HEK293 (cell line): ENCODE data around the gene RACK1.

Experiments
- CTCF ChIA-PET: fragments of 350-600 bp; formaldehyde crosslinking; extraction: SDS; loops from one replicate; lab custom pipeline; 2021; ENCODE audit warnings: antibody characterized with exemption; lab: Yijun Ruan, JAX
- POLR2A ChIA-PET: fragments of 300-600 bp; formaldehyde crosslinking; extraction: SDS; loops from one replicate; lab custom pipeline; 2020; ENCODE audit warnings: antibody characterized with exemption, inconsistent platforms; lab: Yijun Ruan, JAX
- H3K27ac ChIP-seq: fragments of 200-500 bp; sonication (Bioruptor generic); 2 replicates; pipeline ENCODE4 v1.5.1; 2014; ENCODE audit warnings: low read depth, low read length, control low read depth, inconsistent platforms; ENCODE audit errors: extremely low read depth
- H3K36me3 ChIP-seq, 2 experiments: fragments of 200-500 bp in 1 of 2; sonication (Bioruptor generic) in 1 of 2; 1 replicate in 1 of 2; 2 replicates in 1 of 2; pipeline ENCODE4 v1.5.1; 2014 to 2017; ENCODE audit warnings: inconsistent platforms in 2 of 2, low read length in 2 of 2; ENCODE audit not compliant: control insufficient read depth in 2 of 2, insufficient read depth in 1 of 2
- H3K4me1 ChIP-seq: fragments of 200-500 bp; sonication (Bioruptor generic); 2 replicates; pipeline ENCODE4 v1.5.1; 2014; ENCODE audit warnings: mild to moderate bottlenecking, low read length, inconsistent platforms; ENCODE audit not compliant: control insufficient read depth, insufficient read depth
- H3K4me3 ChIP-seq: 2 replicates; pipeline ENCODE4 v1.5.1; 2011; ENCODE audit warnings: low read depth, mild to moderate bottlenecking, control low read depth, low read length, moderate library complexity
- H3K9me3 ChIP-seq: fragments of 200-500 bp; sonication (Bioruptor generic); 2 replicates; pipeline ENCODE4 v1.5.1; 2014; ENCODE audit warnings: low read depth, low read length, inconsistent platforms; ENCODE audit not compliant: control insufficient read depth, insufficient read depth
- HOXA7 ChIP-seq: sonication (generic); formaldehyde crosslinking; IDR thresholded peaks from 2 replicates; pipeline ENCODE4 v1.8.1; 2022; ENCODE audit warnings: missing genetic modification reagents, borderline replicate concordance
- IKZF3 ChIP-seq: fragments of 450-650 bp; IDR thresholded peaks from 2 replicates; pipeline ENCODE4 v1.5.0; 2018; ENCODE audit warnings: missing biosample characterization, mild to moderate bottlenecking, missing genetic modification characterization, moderate library complexity
- KLF10 ChIP-seq: fragments of 450-650 bp; IDR thresholded peaks from 2 replicates; pipeline ENCODE4 v1.5.1; 2018; ENCODE audit warnings: missing biosample characterization, mild to moderate bottlenecking, missing genetic modification characterization
- MEIS1 ChIP-seq: sonication (generic); formaldehyde crosslinking; IDR thresholded peaks from 2 replicates; pipeline ENCODE4 v1.8.1; 2022; ENCODE audit warnings: missing genetic modification reagents, mild to moderate bottlenecking, borderline replicate concordance
- SCRT1 ChIP-seq: fragments of 450-650 bp; formaldehyde crosslinking; IDR thresholded peaks from 2 replicates; pipeline ENCODE4 v1.5.1; 2016; ENCODE audit warnings: missing biosample characterization, missing genetic modification characterization, borderline replicate concordance
- ZBTB48 ChIP-seq: fragments of 450-650 bp; formaldehyde crosslinking; IDR thresholded peaks from 2 replicates; pipeline ENCODE4 v1.5.1; 2016; ENCODE audit warnings: missing biosample characterization, missing genetic modification characterization
- ZEB2 ChIP-seq: fragments of 450-650 bp; formaldehyde crosslinking; IDR thresholded peaks from 2 replicates; pipeline ENCODE4 v1.5.1; 2016; ENCODE audit warnings: missing biosample characterization, missing genetic modification characterization
- ZNF202 ChIP-seq: fragments of 450-650 bp; formaldehyde crosslinking; IDR thresholded peaks from 2 replicates; pipeline ENCODE4 v1.5.1; 2016; ENCODE audit warnings: missing biosample characterization, missing genetic modification characterization, borderline replicate concordance
- ZNF501 ChIP-seq: fragments of 450-650 bp; formaldehyde crosslinking; IDR thresholded peaks from 2 replicates; pipeline ENCODE4 v1.5.1; 2016; ENCODE audit warnings: missing biosample characterization, missing genetic modification characterization
- ZNF510 ChIP-seq: fragments of 450-650 bp; formaldehyde crosslinking; IDR thresholded peaks from 2 replicates; pipeline ENCODE4 v1.5.1; 2018; ENCODE audit warnings: mild to moderate bottlenecking, missing genetic modification characterization, missing biosample characterization; ENCODE audit not compliant: insufficient replicate concordance
- ZNF521 ChIP-seq: fragments of 450-650 bp; formaldehyde crosslinking; IDR thresholded peaks from 2 replicates; pipeline ENCODE4 v1.5.1; 2017; ENCODE audit warnings: missing biosample characterization, mild to moderate bottlenecking, missing genetic modification characterization
- ZNF555 ChIP-seq: fragments of 450-650 bp; formaldehyde crosslinking; conservative IDR thresholded peaks from 2 replicates; pipeline ENCODE4 v1.5.1; 2017; ENCODE audit warnings: missing biosample characterization, mild to moderate bottlenecking, missing genetic modification characterization, inconsistent platforms
- ZNF561 ChIP-seq: fragments of 450-650 bp; IDR thresholded peaks from 2 replicates; pipeline ENCODE4 v1.5.1; 2018; ENCODE audit warnings: missing biosample characterization, missing genetic modification characterization, borderline replicate concordance
- ZNF626 ChIP-seq: fragments of 450-650 bp; sonication (Bioruptor Pico); formaldehyde crosslinking; IDR thresholded peaks from 2 replicates; pipeline ENCODE4 v1.5.1; 2018; ENCODE audit warnings: missing biosample characterization, missing genetic modification characterization, inconsistent platforms
- ZNF654 ChIP-seq: fragments of 450-650 bp; formaldehyde crosslinking; IDR thresholded peaks from 2 replicates; pipeline ENCODE4 v1.5.1; 2016; ENCODE audit warnings: low read depth, missing biosample characterization, missing genetic modification characterization
- ZNF664 ChIP-seq: fragments of 450-650 bp; formaldehyde crosslinking; IDR thresholded peaks from 2 replicates; pipeline ENCODE4 v1.5.1; 2016; ENCODE audit warnings: missing biosample characterization, missing genetic modification characterization
- ZNF785 ChIP-seq: fragments of 450-650 bp; formaldehyde crosslinking; IDR thresholded peaks from 2 replicates; pipeline ENCODE4 v1.5.1; 2016; ENCODE audit warnings: missing biosample characterization, missing genetic modification characterization
- ZSCAN16 ChIP-seq: fragments of 450-650 bp; formaldehyde crosslinking; IDR thresholded peaks from 2 replicates; pipeline ENCODE4 v1.5.1; 2016; ENCODE audit warnings: missing biosample characterization, missing genetic modification characterization
- ZSCAN23 ChIP-seq: fragments of 450-650 bp; formaldehyde crosslinking; IDR thresholded peaks from 2 replicates; pipeline ENCODE4 v1.5.1; 2016; ENCODE audit warnings: missing biosample characterization, missing genetic modification characterization
- TF ChIP-seq, protein P1 (sequence below): fragments of 450-650 bp; formaldehyde crosslinking; IDR thresholded peaks from 2 replicates; pipeline ENCODE4 v1.5.1; 2016; ENCODE audit warnings: missing biosample characterization, missing genetic modification characterization
- TF ChIP-seq, protein P2 (sequence below): fragments of 450-650 bp; formaldehyde crosslinking; conservative IDR thresholded peaks from 2 replicates; pipeline ENCODE4 v1.5.1; 2016; ENCODE audit warnings: low read depth, missing biosample characterization, missing genetic modification characterization
- TF ChIP-seq, protein P3 (sequence below): fragments of 450-650 bp; formaldehyde crosslinking; IDR thresholded peaks from 2 replicates; pipeline ENCODE4 v1.5.1; 2016; ENCODE audit warnings: missing biosample characterization, missing genetic modification characterization
- TF ChIP-seq, protein P4 (sequence below): fragments of 450-650 bp; formaldehyde crosslinking; IDR thresholded peaks from 2 replicates; pipeline ENCODE4 v1.5.1; 2017; ENCODE audit warnings: missing biosample characterization, missing genetic modification characterization
- TF ChIP-seq, protein P5 (sequence below): fragments of 450-650 bp; formaldehyde crosslinking; IDR thresholded peaks from 2 replicates; pipeline ENCODE4; 2016; ENCODE audit warnings: missing biosample characterization, missing genetic modification characterization
- TF ChIP-seq, protein P6 (sequence below): fragments of 450-650 bp; formaldehyde crosslinking; IDR thresholded peaks from 2 replicates; pipeline ENCODE4 v1.5.1; 2017; ENCODE audit warnings: missing biosample characterization, mild to moderate bottlenecking, missing genetic modification characterization, moderate library complexity

RACK1 gene

DNA sequence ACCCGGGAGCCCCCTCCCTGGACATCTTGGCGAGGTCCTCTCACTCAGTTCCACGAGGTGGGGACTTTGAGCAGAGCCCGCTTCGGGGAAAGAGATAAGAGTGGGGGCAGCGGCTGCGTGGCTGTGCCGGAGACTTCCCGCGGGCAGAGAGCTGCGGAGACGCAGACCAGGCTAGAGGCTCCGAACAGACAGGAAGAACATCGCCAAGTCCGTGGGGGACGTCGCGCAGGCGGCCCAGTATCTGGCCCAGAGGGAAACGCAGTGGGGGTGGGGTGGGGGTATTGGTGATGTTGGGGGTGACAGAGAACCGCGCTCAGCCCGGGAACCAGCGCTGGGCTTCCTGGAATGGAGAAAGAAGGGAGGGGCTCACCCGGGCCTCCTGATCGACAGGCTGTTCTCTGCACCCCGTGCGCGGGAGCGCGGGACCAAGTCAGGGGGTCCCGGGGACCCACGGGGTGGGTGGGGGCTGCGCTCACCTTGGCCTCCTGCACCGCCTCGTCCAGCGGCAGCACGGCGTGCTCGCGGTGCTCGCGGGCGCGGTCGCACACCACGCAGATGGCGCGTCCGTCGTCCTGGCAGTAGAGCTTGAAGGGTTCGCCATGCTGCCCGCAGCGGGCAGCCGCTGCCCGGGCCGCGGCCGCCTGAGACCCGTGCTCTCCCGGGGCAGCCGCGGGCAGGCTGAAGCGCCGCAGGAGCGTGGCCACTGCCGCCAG lies 39.4 kb downstream of the RACK1 start (continued):
- TF ChIP-seq, protein P1, sequence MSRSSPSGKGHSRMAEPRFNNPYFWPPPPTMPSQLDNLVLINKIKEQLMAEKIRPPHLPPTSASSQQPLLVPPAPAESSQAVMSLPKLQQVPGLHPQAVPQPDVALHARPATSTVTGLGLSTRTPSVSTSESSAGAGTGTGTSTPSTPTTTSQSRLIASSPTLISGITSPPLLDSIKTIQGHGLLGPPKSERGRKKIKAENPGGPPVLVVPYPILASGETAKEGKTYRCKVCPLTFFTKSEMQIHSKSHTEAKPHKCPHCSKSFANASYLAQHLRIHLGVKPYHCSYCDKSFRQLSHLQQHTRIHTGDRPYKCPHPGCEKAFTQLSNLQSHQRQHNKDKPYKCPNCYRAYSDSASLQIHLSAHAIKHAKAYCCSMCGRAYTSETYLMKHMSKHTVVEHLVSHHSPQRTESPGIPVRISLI (tag by site-specific recombination) = no peak
- TF ChIP-seq, protein P2, sequence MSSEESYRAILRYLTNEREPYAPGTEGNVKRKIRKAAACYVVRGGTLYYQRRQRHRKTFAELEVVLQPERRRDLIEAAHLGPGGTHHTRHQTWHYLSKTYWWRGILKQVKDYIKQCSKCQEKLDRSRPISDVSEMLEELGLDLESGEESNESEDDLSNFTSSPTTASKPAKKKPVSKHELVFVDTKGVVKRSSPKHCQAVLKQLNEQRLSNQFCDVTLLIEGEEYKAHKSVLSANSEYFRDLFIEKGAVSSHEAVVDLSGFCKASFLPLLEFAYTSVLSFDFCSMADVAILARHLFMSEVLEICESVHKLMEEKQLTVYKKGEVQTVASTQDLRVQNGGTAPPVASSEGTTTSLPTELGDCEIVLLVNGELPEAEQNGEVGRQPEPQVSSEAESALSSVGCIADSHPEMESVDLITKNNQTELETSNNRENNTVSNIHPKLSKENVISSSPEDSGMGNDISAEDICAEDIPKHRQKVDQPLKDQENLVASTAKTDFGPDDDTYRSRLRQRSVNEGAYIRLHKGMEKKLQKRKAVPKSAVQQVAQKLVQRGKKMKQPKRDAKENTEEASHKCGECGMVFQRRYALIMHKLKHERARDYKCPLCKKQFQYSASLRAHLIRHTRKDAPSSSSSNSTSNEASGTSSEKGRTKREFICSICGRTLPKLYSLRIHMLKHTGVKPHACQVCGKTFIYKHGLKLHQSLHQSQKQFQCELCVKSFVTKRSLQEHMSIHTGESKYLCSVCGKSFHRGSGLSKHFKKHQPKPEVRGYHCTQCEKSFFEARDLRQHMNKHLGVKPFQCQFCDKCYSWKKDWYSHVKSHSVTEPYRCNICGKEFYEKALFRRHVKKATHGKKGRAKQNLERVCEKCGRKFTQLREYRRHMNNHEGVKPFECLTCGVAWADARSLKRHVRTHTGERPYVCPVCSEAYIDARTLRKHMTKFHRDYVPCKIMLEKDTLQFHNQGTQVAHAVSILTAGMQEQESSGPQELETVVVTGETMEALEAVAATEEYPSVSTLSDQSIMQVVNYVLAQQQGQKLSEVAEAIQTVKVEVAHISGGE (tag by site-specific recombination) = 0 out of 2 replicates have a peak, but pooled peaks have one; percentile 13
- TF ChIP-seq ZEB2 (tag by site-specific recombination) = peak; percentile 63

DNA sequence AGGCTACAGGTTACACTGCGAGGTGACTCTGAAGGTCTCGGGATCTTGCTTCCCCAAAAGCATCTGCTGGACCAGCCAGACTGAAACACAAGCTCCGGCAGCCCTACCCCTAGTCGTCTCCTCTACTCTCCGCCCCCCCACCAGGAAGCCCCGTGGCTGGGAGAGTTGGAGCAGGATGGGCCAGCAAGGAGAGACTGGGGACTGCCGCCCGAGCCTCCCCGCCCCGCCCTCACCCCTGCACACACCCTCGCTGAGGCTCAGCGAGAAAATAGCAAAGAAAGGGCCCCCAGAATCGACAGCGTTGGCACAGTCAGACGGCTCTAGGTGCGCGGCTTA lies 40.0 kb downstream of the RACK1 start:
- ChIA-PET POLR2A (interaction anchor here (5.5 kb wide), 1 partner anchor 11 kb away, joined by 86 read pairs; no protein-coding TSS in a partner anchor), CTCF (interaction anchor here (3.6 kb wide), 1 partner anchor 13 kb away, joined by 12 read pairs; no protein-coding TSS in a partner anchor)
- no peaks in the 10 kb centered on the region for H3K4me1 ChIP-seq
- H3K36me3 ChIP-seq = no peaks in the 10 kb centered on the region
- no peaks in the 10 kb centered on the region for H3K9me3 ChIP-seq
- H3K4me3 ChIP-seq = peak overlapping the region; percentile 46; the same call in 1 of the 2 replicates
- no peak overlapping the region for H3K27ac ChIP-seq
- TF ChIP-seq ZNF555 (tag by site-specific recombination) (no peak), ZBTB48 (tag by site-specific recombination) (no peak), ZNF654 (tag by site-specific recombination) (no peak), HOXA7 (no peak), IKZF3 (tag by site-specific recombination) (peak; percentile 54; the same call in 1 of the 2 replicates), KLF10 (tag by site-specific recombination) (0 out of 2 replicates have a peak, but pooled peaks have one; percentile 39), MEIS1 (no peak), ZSCAN16 (tag by site-specific recombination) (no peak), ZNF626 (tag by site-specific recombination) (no peak), ZSCAN23 (tag by site-specific recombination) (no peak), ZNF501 (no peak), ZNF510 (tag by site-specific recombination) (no peak), ZNF664 (tag by site-specific recombination) (no peak), ZNF521 (tag by site-specific recombination) (no peak), ZNF202 (tag by site-specific recombination) (no peak), SCRT1 (tag by site-specific recombination) (no peak), ZNF561 (no peak), ZNF785 (tag by site-specific recombination) (no peak)
- TF ChIP-seq, protein P3, sequence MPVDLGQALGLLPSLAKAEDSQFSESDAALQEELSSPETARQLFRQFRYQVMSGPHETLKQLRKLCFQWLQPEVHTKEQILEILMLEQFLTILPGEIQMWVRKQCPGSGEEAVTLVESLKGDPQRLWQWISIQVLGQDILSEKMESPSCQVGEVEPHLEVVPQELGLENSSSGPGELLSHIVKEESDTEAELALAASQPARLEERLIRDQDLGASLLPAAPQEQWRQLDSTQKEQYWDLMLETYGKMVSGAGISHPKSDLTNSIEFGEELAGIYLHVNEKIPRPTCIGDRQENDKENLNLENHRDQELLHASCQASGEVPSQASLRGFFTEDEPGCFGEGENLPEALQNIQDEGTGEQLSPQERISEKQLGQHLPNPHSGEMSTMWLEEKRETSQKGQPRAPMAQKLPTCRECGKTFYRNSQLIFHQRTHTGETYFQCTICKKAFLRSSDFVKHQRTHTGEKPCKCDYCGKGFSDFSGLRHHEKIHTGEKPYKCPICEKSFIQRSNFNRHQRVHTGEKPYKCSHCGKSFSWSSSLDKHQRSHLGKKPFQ (tag by site-specific recombination) = no peak
- TF ChIP-seq, protein P4, sequence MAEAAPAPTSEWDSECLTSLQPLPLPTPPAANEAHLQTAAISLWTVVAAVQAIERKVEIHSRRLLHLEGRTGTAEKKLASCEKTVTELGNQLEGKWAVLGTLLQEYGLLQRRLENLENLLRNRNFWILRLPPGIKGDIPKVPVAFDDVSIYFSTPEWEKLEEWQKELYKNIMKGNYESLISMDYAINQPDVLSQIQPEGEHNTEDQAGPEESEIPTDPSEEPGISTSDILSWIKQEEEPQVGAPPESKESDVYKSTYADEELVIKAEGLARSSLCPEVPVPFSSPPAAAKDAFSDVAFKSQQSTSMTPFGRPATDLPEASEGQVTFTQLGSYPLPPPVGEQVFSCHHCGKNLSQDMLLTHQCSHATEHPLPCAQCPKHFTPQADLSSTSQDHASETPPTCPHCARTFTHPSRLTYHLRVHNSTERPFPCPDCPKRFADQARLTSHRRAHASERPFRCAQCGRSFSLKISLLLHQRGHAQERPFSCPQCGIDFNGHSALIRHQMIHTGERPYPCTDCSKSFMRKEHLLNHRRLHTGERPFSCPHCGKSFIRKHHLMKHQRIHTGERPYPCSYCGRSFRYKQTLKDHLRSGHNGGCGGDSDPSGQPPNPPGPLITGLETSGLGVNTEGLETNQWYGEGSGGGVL = no peak
- TF ChIP-seq, protein P5, sequence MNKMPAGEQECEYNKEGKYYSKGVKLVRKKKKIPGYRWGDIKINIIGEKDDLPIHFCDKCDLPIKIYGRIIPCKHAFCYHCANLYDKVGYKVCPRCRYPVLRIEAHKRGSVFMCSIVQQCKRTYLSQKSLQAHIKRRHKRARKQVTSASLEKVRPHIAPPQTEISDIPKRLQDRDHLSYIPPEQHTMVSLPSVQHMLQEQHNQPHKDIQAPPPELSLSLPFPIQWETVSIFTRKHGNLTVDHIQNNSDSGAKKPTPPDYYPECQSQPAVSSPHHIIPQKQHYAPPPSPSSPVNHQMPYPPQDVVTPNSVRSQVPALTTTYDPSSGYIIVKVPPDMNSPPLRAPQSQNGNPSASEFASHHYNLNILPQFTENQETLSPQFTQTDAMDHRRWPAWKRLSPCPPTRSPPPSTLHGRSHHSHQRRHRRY (tag by site-specific recombination) = no peak
- TF ChIP-seq, protein P6, sequence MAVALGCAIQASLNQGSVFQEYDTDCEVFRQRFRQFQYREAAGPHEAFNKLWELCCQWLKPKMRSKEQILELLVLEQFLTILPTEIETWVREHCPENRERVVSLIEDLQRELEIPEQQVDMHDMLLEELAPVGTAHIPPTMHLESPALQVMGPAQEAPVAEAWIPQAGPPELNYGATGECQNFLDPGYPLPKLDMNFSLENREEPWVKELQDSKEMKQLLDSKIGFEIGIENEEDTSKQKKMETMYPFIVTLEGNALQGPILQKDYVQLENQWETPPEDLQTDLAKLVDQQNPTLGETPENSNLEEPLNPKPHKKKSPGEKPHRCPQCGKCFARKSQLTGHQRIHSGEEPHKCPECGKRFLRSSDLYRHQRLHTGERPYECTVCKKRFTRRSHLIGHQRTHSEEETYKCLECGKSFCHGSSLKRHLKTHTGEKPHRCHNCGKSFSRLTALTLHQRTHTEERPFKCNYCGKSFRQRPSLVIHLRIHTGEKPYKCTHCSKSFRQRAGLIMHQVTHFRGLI = peak; percentile 34; the same call in 1 of the 2 replicates
